ENCODE results near the gene AHDC1. TPM values are rescaled to one million over a fixed set of nuclear protein-coding genes. Genes with fewer than 3 reads are reported as not detected.

AHDC1 gene
- total RNA-seq, 1 experiment from 2014 or later = 33.7 TPM

DNA sequence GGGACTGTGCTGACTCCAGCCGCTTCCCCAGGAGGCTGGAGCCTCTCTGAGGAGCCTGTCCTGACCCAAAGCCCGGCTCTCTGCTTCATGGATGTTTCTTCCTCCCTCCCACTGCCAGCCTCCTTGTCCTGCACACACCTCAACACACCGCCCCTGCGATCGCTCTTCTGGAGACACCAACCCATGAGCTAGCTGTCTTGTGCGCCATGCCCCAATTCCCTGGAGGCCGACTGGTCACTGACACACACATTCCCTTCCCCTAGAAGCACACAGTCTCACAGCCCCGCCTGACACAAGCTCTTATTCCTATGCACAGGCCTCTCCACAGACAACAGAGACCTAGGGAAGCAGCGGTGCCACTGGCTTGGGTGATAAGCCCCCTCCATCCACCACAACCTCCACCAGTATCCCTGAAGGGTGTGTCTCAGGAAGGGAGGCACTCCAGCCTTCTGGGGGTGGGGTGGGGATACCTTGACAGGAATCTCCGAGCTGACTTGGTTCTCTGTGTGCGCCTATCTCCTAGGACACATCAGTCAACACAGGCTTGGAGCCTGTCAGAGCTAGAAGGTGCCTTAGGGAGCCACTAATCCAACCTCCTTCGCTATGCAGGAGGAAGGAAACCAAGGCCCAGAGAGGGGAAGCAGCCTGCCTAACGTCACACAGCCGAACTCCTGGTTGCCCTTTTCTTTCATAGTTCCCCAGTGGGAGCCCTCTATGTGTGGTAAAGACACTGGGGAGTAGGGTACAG, 31.1 kb downstream of the AHDC1 start:
- POLR2A ChIA-PET = no interaction called here
- peak overlapping the region; percentile 24 for H3K4me2 ChIP-seq (ENCODE audit: low read length)
- ATAC-seq (no peak), DNase-seq (ENCODE audit: low read depth, low spot score) (no peak)
- peak overlapping the region; percentile 12; the same call in 1 of the 2 replicates for H3K27ac ChIP-seq (ENCODE audit: low read depth, low read length)
- intact Hi-C loops (cut with micrococcal nuclease) = no loop called here
- no peaks in the 10 kb centered on the region for H3K9me3 ChIP-seq (ENCODE audit: control insufficient read depth in 1 of 2, insufficient read depth in 1 of 2, low read depth in 1 of 2, low read length in 2 of 2)
- H3K9ac ChIP-seq (ENCODE audit: low read length) = no peak overlapping the region
- CTCF ChIA-PET = interaction anchor here (0.7 to 0.9 kb wide), 3 partner anchors 16 to 73 kb away, joined by 3 read pairs; no protein-coding TSS in a partner anchor
- H3K27me3 ChIP-seq (ENCODE audit: insufficient read depth, low read length) = no peaks in the 10 kb centered on the region
- no TSS peak for BruUV-seq (replicated peaks)
- H4K20me1 ChIP-seq (ENCODE audit: insufficient read depth) = no peaks in the 10 kb centered on the region; the same call in 1 of the 2 replicates
- peaks cover 48 to 61% of the 10 kb centered on the region in 2 experiments for H3K4me1 ChIP-seq (ENCODE audit: control insufficient read depth in 1 of 2, insufficient read depth in 2 of 2, low read length in 2 of 2)
- no peaks in the 10 kb centered on the region for H3K36me3 ChIP-seq (ENCODE audit: control insufficient read depth in 1 of 2, insufficient read depth in 2 of 2, low read length in 2 of 2)
- TF ChIP-seq CBX3 (IDR thresholded peaks at IDR 0.05; ENCODE audit: low read depth) (no peak), ZFX (IDR thresholded peaks at IDR 0.05) (no peak), POLR2A (IDR thresholded peaks at IDR 0.05; ENCODE audit: borderline replicate concordance, extremely low read depth, insufficient read depth, insufficient read length) (no peak), JUND (IDR thresholded peaks at IDR 0.05) (no peak), RAD21 (IDR thresholded peaks at IDR 0.05; ENCODE audit: low read depth) (no peak), SRF (IDR thresholded peaks at IDR 0.05; ENCODE audit: low read depth) (no peak), SP1 (IDR thresholded peaks at IDR 0.05; ENCODE audit: low read depth) (no peak)
- TF ChIP-seq, protein P1, sequence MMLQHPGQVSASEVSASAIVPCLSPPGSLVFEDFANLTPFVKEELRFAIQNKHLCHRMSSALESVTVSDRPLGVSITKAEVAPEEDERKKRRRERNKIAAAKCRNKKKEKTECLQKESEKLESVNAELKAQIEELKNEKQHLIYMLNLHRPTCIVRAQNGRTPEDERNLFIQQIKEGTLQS (IDR thresholded peaks at IDR 0.05) = no peak
- TF ChIP-seq, protein P2, sequence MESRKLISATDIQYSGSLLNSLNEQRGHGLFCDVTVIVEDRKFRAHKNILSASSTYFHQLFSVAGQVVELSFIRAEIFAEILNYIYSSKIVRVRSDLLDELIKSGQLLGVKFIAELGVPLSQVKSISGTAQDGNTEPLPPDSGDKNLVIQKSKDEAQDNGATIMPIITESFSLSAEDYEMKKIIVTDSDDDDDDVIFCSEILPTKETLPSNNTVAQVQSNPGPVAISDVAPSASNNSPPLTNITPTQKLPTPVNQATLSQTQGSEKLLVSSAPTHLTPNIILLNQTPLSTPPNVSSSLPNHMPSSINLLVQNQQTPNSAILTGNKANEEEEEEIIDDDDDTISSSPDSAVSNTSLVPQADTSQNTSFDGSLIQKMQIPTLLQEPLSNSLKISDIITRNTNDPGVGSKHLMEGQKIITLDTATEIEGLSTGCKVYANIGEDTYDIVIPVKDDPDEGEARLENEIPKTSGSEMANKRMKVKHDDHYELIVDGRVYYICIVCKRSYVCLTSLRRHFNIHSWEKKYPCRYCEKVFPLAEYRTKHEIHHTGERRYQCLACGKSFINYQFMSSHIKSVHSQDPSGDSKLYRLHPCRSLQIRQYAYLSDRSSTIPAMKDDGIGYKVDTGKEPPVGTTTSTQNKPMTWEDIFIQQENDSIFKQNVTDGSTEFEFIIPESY (IDR thresholded peaks at IDR 0.05; ENCODE audit: extremely low read depth, insufficient replicate concordance, low read length) = no peak
- TF ChIP-seq, protein P3, sequence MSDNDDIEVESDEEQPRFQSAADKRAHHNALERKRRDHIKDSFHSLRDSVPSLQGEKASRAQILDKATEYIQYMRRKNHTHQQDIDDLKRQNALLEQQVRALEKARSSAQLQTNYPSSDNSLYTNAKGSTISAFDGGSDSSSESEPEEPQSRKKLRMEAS (IDR thresholded peaks at IDR 0.05) = no peak
- TF ChIP-seq, protein P4, sequence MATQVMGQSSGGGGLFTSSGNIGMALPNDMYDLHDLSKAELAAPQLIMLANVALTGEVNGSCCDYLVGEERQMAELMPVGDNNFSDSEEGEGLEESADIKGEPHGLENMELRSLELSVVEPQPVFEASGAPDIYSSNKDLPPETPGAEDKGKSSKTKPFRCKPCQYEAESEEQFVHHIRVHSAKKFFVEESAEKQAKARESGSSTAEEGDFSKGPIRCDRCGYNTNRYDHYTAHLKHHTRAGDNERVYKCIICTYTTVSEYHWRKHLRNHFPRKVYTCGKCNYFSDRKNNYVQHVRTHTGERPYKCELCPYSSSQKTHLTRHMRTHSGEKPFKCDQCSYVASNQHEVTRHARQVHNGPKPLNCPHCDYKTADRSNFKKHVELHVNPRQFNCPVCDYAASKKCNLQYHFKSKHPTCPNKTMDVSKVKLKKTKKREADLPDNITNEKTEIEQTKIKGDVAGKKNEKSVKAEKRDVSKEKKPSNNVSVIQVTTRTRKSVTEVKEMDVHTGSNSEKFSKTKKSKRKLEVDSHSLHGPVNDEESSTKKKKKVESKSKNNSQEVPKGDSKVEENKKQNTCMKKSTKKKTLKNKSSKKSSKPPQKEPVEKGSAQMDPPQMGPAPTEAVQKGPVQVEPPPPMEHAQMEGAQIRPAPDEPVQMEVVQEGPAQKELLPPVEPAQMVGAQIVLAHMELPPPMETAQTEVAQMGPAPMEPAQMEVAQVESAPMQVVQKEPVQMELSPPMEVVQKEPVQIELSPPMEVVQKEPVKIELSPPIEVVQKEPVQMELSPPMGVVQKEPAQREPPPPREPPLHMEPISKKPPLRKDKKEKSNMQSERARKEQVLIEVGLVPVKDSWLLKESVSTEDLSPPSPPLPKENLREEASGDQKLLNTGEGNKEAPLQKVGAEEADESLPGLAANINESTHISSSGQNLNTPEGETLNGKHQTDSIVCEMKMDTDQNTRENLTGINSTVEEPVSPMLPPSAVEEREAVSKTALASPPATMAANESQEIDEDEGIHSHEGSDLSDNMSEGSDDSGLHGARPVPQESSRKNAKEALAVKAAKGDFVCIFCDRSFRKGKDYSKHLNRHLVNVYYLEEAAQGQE (IDR thresholded peaks at IDR 0.05; ENCODE audit: low read depth) = no peak
- no peaks in the 10 kb centered on the region for H3K9me2 ChIP-seq (ENCODE audit: insufficient read depth)
- RAD21 ChIA-PET (ENCODE audit: low non-redundant PET in 1 of 2, low total read pairs in 2 of 2, uncharacterized antibody in 2 of 2, unreplicated experiment in 2 of 2) = no interaction called here
- H3K4me3 ChIP-seq (replicated peaks in 1 of 2; ENCODE audit: low read depth in 1 of 2, low read length in 2 of 2) = no peak overlapping the region
- H3K79me2 ChIP-seq (ENCODE audit: insufficient read depth, low read length) = peaks cover 59% of the 10 kb centered on the region
- no peak overlapping the region for H2AFZ ChIP-seq (ENCODE audit: low read depth, low read length, poor library complexity, severe bottlenecking)

Measured in HCT116 (cell line).